Fibroblast of villous mesenchyme (primary cell): ENCODE data around the gene KCNAB2. TPM values are rescaled to one million over a fixed set of nuclear protein-coding genes. Genes with fewer than 3 reads are reported as not detected.

Experiments used
- DNase-seq: peaks from one replicate; pipeline ENCODE4 v3.0.0-alpha.2; 2010; ENCODE audit warnings: low read depth
- H3K4me3 ChIP-seq: 2 replicates; pipeline ENCODE4 v1.5.1; 2011; ENCODE audit warnings: low read depth, mild to moderate bottlenecking, low read length
- total RNA-seq: library from RNA; depleted of rRNA; stranded (reverse); fragments of >200 nt; gene quantifications from 2 replicates; pipeline ENCODE4 v1.2.3, GENCODE V29; 2012
- TF ChIP-seq, protein P1 (sequence below): IDR thresholded peaks from 2 replicates; pipeline ENCODE4 v1.5.1; 2012; ENCODE audit warnings: low read depth, mild to moderate bottlenecking, low read length; ENCODE audit not compliant: insufficient read depth

KCNAB2 gene
- total RNA-seq, 1 donor, result 2.6 TPM

DNA sequence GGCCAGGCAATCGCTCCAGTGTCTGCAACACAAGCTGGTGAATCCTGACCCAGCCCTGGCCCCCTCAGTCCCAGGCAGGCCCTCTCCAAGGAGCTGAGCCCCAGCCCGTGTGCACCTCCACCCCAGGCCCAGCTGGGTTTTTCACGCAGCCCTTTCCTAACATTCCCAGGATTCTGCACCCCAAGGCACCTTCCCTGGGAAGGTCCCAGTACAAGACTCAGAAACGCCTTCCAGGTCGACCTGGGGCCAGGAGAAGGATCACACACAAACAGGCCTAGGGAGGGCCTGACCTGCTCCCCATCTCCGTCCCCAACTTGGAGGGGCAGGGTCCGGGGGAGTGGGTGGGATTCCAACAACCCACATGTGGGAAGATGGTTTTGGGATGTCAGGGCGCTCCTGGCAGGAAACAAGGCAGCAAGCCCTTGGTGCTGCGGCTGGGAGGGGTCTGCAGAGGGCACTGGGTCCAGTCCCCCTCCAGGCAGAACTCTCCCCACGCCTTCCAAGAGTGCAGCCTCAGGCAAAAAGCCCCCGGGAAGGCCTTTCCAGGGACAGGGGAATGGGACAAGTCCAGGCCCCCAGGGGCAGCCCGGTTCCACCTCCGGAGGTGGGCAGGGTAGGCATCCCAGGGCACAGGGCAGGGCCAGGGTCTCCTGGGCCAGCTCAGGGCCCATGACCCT, 58.3 kb downstream of the KCNAB2 start:
- no peak overlapping the region for H3K4me3 ChIP-seq
- TF ChIP-seq, protein P1, sequence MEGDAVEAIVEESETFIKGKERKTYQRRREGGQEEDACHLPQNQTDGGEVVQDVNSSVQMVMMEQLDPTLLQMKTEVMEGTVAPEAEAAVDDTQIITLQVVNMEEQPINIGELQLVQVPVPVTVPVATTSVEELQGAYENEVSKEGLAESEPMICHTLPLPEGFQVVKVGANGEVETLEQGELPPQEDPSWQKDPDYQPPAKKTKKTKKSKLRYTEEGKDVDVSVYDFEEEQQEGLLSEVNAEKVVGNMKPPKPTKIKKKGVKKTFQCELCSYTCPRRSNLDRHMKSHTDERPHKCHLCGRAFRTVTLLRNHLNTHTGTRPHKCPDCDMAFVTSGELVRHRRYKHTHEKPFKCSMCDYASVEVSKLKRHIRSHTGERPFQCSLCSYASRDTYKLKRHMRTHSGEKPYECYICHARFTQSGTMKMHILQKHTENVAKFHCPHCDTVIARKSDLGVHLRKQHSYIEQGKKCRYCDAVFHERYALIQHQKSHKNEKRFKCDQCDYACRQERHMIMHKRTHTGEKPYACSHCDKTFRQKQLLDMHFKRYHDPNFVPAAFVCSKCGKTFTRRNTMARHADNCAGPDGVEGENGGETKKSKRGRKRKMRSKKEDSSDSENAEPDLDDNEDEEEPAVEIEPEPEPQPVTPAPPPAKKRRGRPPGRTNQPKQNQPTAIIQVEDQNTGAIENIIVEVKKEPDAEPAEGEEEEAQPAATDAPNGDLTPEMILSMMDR, result no peak
- DNase-seq, result no peak

DNA sequence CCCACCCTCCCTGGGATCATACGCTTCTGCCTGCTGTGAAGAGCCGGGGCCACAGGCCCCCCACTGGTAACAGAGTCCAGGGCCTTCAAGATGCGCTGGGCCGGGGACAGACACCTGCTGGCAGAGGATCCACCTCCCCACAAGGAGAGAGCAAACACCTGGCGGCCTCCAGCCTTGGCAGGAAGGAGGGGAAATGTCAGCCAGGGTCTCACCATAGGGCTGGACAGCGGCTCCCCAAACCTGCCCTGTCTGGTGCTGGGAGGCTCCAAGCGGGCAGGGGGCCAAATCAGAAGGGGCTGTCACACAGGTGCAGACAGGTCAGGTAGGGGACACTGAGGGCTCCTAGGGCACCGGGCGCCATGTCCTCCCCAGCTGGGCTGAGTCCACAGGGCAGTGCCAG, 58.9 kb downstream of the KCNAB2 start:
- TF ChIP-seq, protein P1, result no peak
- no peak for DNase-seq
- no peak overlapping the region for H3K4me3 ChIP-seq

DNA sequence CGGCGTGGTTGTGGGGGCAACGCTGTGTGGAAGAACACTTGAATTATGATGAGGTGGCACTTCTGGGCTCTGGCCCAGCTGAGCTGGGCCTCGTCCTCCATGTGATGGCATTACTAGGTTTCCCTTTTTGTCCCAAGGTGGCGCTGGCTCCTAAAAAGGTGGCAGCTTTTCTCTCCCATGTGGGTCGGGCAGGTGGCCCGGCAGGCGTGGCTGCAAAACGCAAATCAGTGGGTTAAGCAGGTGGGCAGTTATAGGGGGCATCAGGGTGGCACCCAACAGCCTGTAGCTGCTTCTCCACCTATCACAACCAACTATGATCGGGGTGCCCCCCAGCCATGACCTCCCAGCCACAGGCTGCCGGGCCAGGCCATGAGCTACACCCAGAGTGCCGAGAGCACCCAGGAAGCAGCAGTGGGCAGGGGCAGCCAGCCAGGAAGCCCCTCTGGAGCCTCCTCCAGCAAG, 59.6 kb downstream of the KCNAB2 start:
- DNase-seq, result no peak
- TF ChIP-seq, protein P1, result no peak
- no peak overlapping the region for H3K4me3 ChIP-seq

DNA sequence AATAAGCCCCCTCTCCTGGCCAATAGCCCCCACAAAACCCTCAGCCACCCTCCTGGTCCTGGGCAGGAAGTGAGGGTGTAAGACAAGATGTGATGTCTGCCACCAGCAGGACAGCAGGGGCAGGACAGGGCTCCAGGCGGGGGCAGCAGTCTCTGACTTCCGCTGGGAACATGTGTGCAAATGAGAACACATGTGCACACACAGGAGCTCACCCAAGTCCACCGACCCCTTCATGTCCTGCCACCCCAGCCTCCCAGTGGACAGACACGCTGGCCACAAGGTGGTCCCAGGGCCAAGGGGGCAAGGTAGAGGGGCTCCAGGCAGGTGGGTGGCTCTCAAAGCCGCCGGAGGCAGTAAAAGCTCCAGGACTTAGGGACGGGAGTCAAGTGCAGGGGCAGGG, 60.1 kb downstream of the KCNAB2 start:
- TF ChIP-seq, protein P1, result no peak
- DNase-seq, result no peak
- H3K4me3 ChIP-seq, result no peak overlapping the region

DNA sequence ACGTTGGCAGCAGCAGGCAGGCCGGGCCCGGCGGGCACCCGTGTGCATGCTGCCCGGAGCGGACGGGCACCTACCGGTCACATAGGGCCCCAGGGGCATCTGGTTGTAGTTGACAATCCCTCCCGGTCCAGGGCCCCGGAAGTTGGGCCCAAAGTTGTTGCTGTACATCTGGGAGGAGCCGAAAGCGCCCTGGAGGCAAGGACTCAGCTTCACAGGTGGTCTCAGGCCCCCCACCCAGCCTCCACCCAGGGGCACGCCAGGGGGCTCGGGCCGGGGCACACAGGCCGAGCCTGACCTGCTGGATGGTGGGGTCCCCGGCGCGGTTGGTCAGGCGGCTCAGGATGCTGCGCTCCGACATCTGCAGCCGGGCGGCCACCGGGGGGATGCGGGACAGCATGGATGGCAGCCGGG, 60.6 kb downstream of the KCNAB2 start:
- no peak overlapping the region for H3K4me3 ChIP-seq
- no peak for DNase-seq
- TF ChIP-seq, protein P1, result no peak

DNA sequence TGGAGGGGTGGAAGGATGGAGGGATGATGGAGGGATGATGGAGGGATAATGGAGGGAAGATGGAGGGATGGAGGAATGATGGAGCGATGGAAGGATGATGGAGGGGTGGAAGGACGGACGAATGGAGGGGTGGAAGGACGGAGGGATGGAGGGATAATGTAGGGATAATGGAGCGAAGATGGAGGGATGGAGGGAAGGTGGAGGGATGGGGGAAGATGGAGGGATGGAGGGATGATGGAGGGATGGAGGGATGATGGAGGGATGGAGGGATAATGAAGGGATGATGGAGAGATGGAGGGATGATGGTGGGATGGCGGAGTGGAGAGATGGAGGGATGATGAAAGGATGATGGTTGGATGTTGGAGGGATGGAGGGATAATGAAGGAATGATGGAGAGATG, 61.3 kb downstream of the KCNAB2 start:
- no peak for DNase-seq
- TF ChIP-seq, protein P1, result no peak
- H3K4me3 ChIP-seq, result no peak overlapping the region
